ENCODE results near the gene DCP1B. TPM values are rescaled to one million over a fixed set of nuclear protein-coding genes. Genes with fewer than 3 reads are reported as not detected.

Gene DCP1B
- 1 to 10 TPM; 4.7 to 8.5 (median 7.5) TPM for total RNA-seq
- total RNA-seq (2013) = 12.1 TPM

GRCh38 chr12:2004113-2004929 lies at the start of gene DCP1B:
TSS of gene DCP1B (minus strand) at chr12:2004457. CDS start at chr12:2004431, 26 bp downstream.
- H3K9me3 Mint-ChIP-seq = no peaks in the 10 kb centered on the region
- Histone ChIP-seq H3K27ac (ENCODE audit: low read length) (peak within 1 kb of the TSS; percentile 93), H3K27me3 (ENCODE audit: control insufficient read depth, insufficient read depth, low read length) (no peaks in the 10 kb centered on the region), H3K9me3 (ENCODE audit: control insufficient read depth, insufficient read depth, low read length) (no peaks in the 10 kb centered on the region), H3K4me3 (ENCODE audit: low read length) (peak within 1 kb of the TSS; percentile 99), H3K36me3 (ENCODE audit: control insufficient read depth, insufficient read depth, low read length) (no peaks in the 10 kb centered on the region), H3K4me1 (ENCODE audit: control insufficient read depth, insufficient read depth, low read length) (peaks cover 8% of the 10 kb centered on the region)
- DNase-seq = peak; percentile 86 to 97
- H3K27ac Mint-ChIP-seq = peak within 1 kb of the TSS; percentile 96 to 99
- H3K4me1 Mint-ChIP-seq = peaks cover 31 to 33% of the 10 kb centered on the region in 2 donors
- H3K27me3 Mint-ChIP-seq (ENCODE audit: low read depth in 2 of 2) = peaks cover 0 to 6% of the 10 kb centered on the region in 2 donors
- no peak for TF ChIP-seq CTCF (IDR thresholded peaks at IDR 0.05)
- WGBS (ENCODE audit: insufficient coverage) = 5% methylated on average over 55 of the region's 55 CpGs
- H3K4me3 Mint-ChIP-seq = peak within 1 kb of the TSS; percentile 99
- peak; percentile 97 to 100 (median 99) for ATAC-seq
- no peaks in the 10 kb centered on the region for H3K36me3 Mint-ChIP-seq
- intact Hi-C loops (cut with micrococcal nuclease) = no loop called here

GRCh38 chr12:2053691-2054090 lies 49.4 kb upstream of the DCP1B start:
- DNase-seq (no peak), ATAC-seq (no peak)
- H3K9me3 ChIP-seq (ENCODE audit: control insufficient read depth, insufficient read depth, low read length) = no peaks in the 10 kb centered on the region
- H3K4me3 ChIP-seq (ENCODE audit: low read length) = no peak overlapping the region
- intact Hi-C loops (cut with micrococcal nuclease) = no loop called here
- Mint-ChIP-seq H3K4me1 (peaks cover 0 to 17% of the 10 kb centered on the region in 2 donors), H3K27me3 (ENCODE audit: low read depth in 2 of 2) (peaks cover 52 to 80% of the 10 kb centered on the region in 2 donors), H3K36me3 (no peaks in the 10 kb centered on the region), H3K27ac (no peak overlapping the region), H3K9me3 (no peaks in the 10 kb centered on the region), H3K4me3 (no peak overlapping the region)
- peaks cover 32% of the 10 kb centered on the region for H3K27me3 ChIP-seq (ENCODE audit: control insufficient read depth, insufficient read depth, low read length)
- H3K27ac ChIP-seq (ENCODE audit: low read length) = no peak overlapping the region
- H3K4me1 ChIP-seq (ENCODE audit: control insufficient read depth, insufficient read depth, low read length) = peaks cover 7% of the 10 kb centered on the region
- under 1% methylated on average over 60 of the region's 60 CpGs for WGBS (ENCODE audit: insufficient coverage)
- TF ChIP-seq CTCF (IDR thresholded peaks at IDR 0.05) = no peak
- H3K36me3 ChIP-seq (ENCODE audit: control insufficient read depth, insufficient read depth, low read length) = no peaks in the 10 kb centered on the region

GRCh38 chr12:2052826-2053678 lies 48.8 kb upstream of the DCP1B start, which contains the start of gene CACNA1C:
TSS of gene CACNA1C (plus strand) at chr12:2052987. CDS start at chr12:2053563, 576 bp downstream.
- H3K9me3 ChIP-seq (ENCODE audit: control insufficient read depth, insufficient read depth, low read length) = no peaks in the 10 kb centered on the region
- H3K4me3 ChIP-seq (ENCODE audit: low read length) = no peak within 1 kb of the TSS
- DNase-seq = peak in 1 of 2 donors; percentile 64
- peaks cover 0 to 17% of the 10 kb centered on the region in 2 donors for H3K4me1 Mint-ChIP-seq
- no peak for TF ChIP-seq CTCF (IDR thresholded peaks at IDR 0.05)
- H3K9me3 Mint-ChIP-seq = no peaks in the 10 kb centered on the region
- peaks cover 32% of the 10 kb centered on the region for H3K27me3 ChIP-seq (ENCODE audit: control insufficient read depth, insufficient read depth, low read length)
- peaks cover 7% of the 10 kb centered on the region for H3K4me1 ChIP-seq (ENCODE audit: control insufficient read depth, insufficient read depth, low read length)
- intact Hi-C loops (cut with micrococcal nuclease) = no loop called here
- under 1% methylated on average over 90 of the region's 90 CpGs for WGBS (ENCODE audit: insufficient coverage)
- no peak within 1 kb of the TSS for H3K27ac Mint-ChIP-seq
- no peaks in the 10 kb centered on the region for H3K36me3 ChIP-seq (ENCODE audit: control insufficient read depth, insufficient read depth, low read length)
- no peak within 1 kb of the TSS for H3K27ac ChIP-seq (ENCODE audit: low read length)
- H3K27me3 Mint-ChIP-seq (ENCODE audit: low read depth in 2 of 2) = peaks cover 55 to 73% of the 10 kb centered on the region in 2 donors
- peak in 2 of 3 donors; percentile 44 to 69 for ATAC-seq
- peak within 1 kb of the TSS; percentile 62 for H3K4me3 Mint-ChIP-seq
- no peaks in the 10 kb centered on the region for H3K36me3 Mint-ChIP-seq

Measured in natural killer cell (primary cell).